Measurements from ENCODE around the gene B3GNT4.

GRCh38 chr12:122225683-122226365 lies 22.3 kb downstream of the B3GNT4 start, which contains the start of gene DIABLO:
- TF ChIP-seq EZH2 (IDR thresholded peaks at IDR 0.05) (no peak), FOXP2 (optimal IDR thresholded peaks at IDR 0.05; ENCODE audit: control extremely low read depth, extremely low read length, insufficient read depth) (peak; percentile 52), POLR2AphosphoS5 (IDR thresholded peaks at IDR 0.05; ENCODE audit: borderline replicate concordance, low read depth, low read length) (peak; percentile 96)
